K562 (cell line): ENCODE measurements around the gene EIF3K. TPM values are rescaled to one million over a fixed set of nuclear protein-coding genes. Genes with fewer than 3 reads are reported as not detected.

Source experiments
- ARID4B ChIP-seq: sonication (generic); formaldehyde crosslinking; IDR thresholded peaks from 2 replicates; pipeline ENCODE4 v1.8.0; 2022; ENCODE audit warnings: mild to moderate bottlenecking, missing genetic modification reagents
- BCL6 ChIP-seq: fragments of 250-450 bp; sonication (Bioruptor Pico); IDR thresholded peaks from 2 replicates; pipeline ENCODE4 v1.4.0; 2020
- CTBP1 ChIP-seq: fragments of 450-650 bp; IDR thresholded peaks from 2 replicates; pipeline ENCODE4 v1.6.1; 2016; ENCODE audit warnings: borderline replicate concordance
- GATAD2A ChIP-seq: fragments of 450-650 bp; IDR thresholded peaks from 2 replicates; pipeline ENCODE4 v1.6.1; 2017
- GTF2E2 ChIP-seq: fragments of 200-800 bp; sonication (Bioruptor generic); IDR thresholded peaks from 2 replicates; pipeline ENCODE4 v1.6.1; 2016; ENCODE audit warnings: missing genetic modification characterization, missing compliant biosample characterization
- HDAC3 ChIP-seq: fragments of 450-650 bp; IDR thresholded peaks from 2 replicates; pipeline ENCODE4 v1.6.1; 2018; ENCODE audit warnings: borderline replicate concordance, mild to moderate bottlenecking, moderate library complexity; ENCODE audit not compliant: partially characterized antibody
- MBD1 ChIP-seq: fragments of 250-450 bp; sonication (Bioruptor Pico); IDR thresholded peaks from 2 replicates; pipeline ENCODE4 v1.8.0; 2022; ENCODE audit warnings: inconsistent platforms
- PBX2 ChIP-seq, 2 experiments: IDR thresholded peaks in 1 of 2; conservative IDR thresholded peaks in 1 of 2; 2 replicates each; pipeline ENCODE4 v1.6.1; 2016; ENCODE audit warnings: low read depth in 2 of 2, mild to moderate bottlenecking in 1 of 2, missing compliant biosample characterization in 1 of 2, missing genetic modification characterization in 1 of 2, moderate library complexity in 1 of 2
- SIN3B ChIP-seq: fragments of 450-650 bp; IDR thresholded peaks from 2 replicates; pipeline ENCODE4 v1.6.1; 2017; ENCODE audit warnings: low read depth, mild to moderate bottlenecking, moderate library complexity
- SPI1 ChIP-seq: IDR thresholded peaks from 2 replicates; pipeline ENCODE4 v1.6.1; 2011; ENCODE audit warnings: low read depth, low read length, control low read depth, borderline replicate concordance
- ZNF239 ChIP-seq: fragments of 250-450 bp; sonication (Bioruptor Pico); IDR thresholded peaks from 2 replicates; pipeline ENCODE4 v1.4.0; 2020; ENCODE audit warnings: mild to moderate bottlenecking
- ZNF277 ChIP-seq: fragments of 250-450 bp; sonication (Bioruptor Pico); IDR thresholded peaks from 2 replicates; pipeline ENCODE4 v1.8.0; 2022; ENCODE audit warnings: inconsistent platforms, mild to moderate bottlenecking, moderate library complexity, borderline replicate concordance
- ZNF75A ChIP-seq: fragments of 450-650 bp; formaldehyde crosslinking; IDR thresholded peaks from 2 replicates; pipeline ENCODE4 v1.4.0; 2020; ENCODE audit warnings: mild to moderate bottlenecking
- ZNF778 ChIP-seq: fragments of 450-650 bp; formaldehyde crosslinking; IDR thresholded peaks from 2 replicates; pipeline ENCODE4 v1.4.0; 2020; ENCODE audit warnings: mild to moderate bottlenecking, moderate library complexity
- polyA plus RNA-seq, 8 experiments: library from polyadenylated mRNA; depleted of rRNA in 4 of 8; stranded (reverse) in 5 of 8; unstranded in 3 of 8; fragments of >200 nt; fragmentation: Nextera tagmentation in 2 of 8; fragmentation: Illumina TruSeq in 1 of 8; extraction: Ambion mirVana in 2 of 8; extraction: Trizol in 1 of 8; gene quantifications; 2 replicates each; pipeline versions ENCODE4 v1.2.1 to v1.2.3, GENCODE V29; 2011 to 2014; ENCODE audit warnings: inconsistent platforms in 1 of 8, missing spikeins in 1 of 8
- total RNA-seq, 7 experiments: library from RNA; depleted of rRNA in 6 of 7; stranded (reverse); fragments of >200 nt in 6 of 7; fragmentation: Illumina TruSeq in 2 of 7; extraction: Trizol in 2 of 7; gene quantifications; 2 replicates each; pipeline versions ENCODE4 v1.2.1 to v1.2.3, GENCODE V29; 2011 to 2021; ENCODE audit warnings: low replicate concordance in 1 of 7

The EIF3K gene
- total and polyA plus RNA-seq, 9 of the 15 experiments (the other 6 are each of a cell fraction or from before 2014, with no cell fraction given) = 387 to 1,827 (median 733) TPM

GRCh38 chr19:38596057-38596981 lies 22.7 kb upstream of the EIF3K start (continued):
- no peak for TF ChIP-seq ZNF277 (CRISPR knock-in tag)
- no peak for TF ChIP-seq GATAD2A
- TF ChIP-seq SPI1 = no peak
- peak; percentile 62; the same call in 1 of the 2 replicates for TF ChIP-seq CTBP1
- TF ChIP-seq GTF2E2 (tag) = no peak
- no peak for TF ChIP-seq ZNF239
- peak; percentile 59; the same call in 1 of the 2 replicates for TF ChIP-seq ARID4B
- no peak for TF ChIP-seq BCL6
- TF ChIP-seq HDAC3 = no peak
- no peak for TF ChIP-seq ZNF75A (CRISPR knock-in tag)
- TF ChIP-seq SIN3B = no peak
- TF ChIP-seq PBX2 (CRISPR knock-in tag; IDR thresholded peaks at IDR 0.05; ENCODE audit: low read depth) = no peak
- TF ChIP-seq PBX2 (tag; conservative IDR thresholded peaks at IDR 0.05; ENCODE audit: low read depth) = peak; percentile 86
- TF ChIP-seq ZNF778 (CRISPR knock-in tag) = no peak
- TF ChIP-seq MBD1 (CRISPR knock-in tag) = no peak
